Tibial artery (tissue), 4 donors: ENCODE results near the gene CLDN24.

Source experiments
- DNase-seq, 2 donors: peaks; one replicate each; pipeline ENCODE4 v3.0.0-alpha.2; 2019
- H3K27ac ChIP-seq, 2 donors: fragments of 200-600 bp; sonication (generic) in 1 of 2; 1 replicate in 1 of 2; 2 replicates in 1 of 2; pipeline ENCODE4 v1.5.1; 2018 to 2019; ENCODE audit warnings: mild to moderate bottlenecking in 1 of 2
- H3K27me3 ChIP-seq, 2 donors: fragments of 200-600 bp; sonication (generic) in 1 of 2; one replicate each; pipeline versions ENCODE4 v1.5.1 to v1.6.0; 2016 to 2019
- H3K36me3 ChIP-seq, 3 donors: fragments of 200-600 bp; sonication (generic) in 2 of 3; one replicate each; pipeline ENCODE4 v1.5.1; 2016 to 2019; ENCODE audit warnings: mild to moderate bottlenecking in 2 of 3
- H3K4me1 ChIP-seq, 4 donors: fragments of 200-600 bp; sonication (generic) in 2 of 4; 1 replicate in 3 of 4; 2 replicates in 1 of 4; pipeline ENCODE4 v1.5.1; 2016 to 2019
- H3K4me3 ChIP-seq, 2 donors: fragments of 200-600 bp; sonication (generic) in 1 of 2; 1 replicate in 1 of 2; 2 replicates in 1 of 2; pipeline ENCODE4 v1.5.1; 2018 to 2019; ENCODE audit warnings: mild to moderate bottlenecking in 2 of 2
- H3K9me3 ChIP-seq, 3 donors: fragments of 200-600 bp; sonication (generic) in 1 of 3; one replicate each; pipeline ENCODE4 v1.5.1; 2016 to 2019
- CTCF ChIP-seq, 2 experiments: fragments of 200-600 bp in 1 of 2; fragments of 450-650 bp in 1 of 2; IDR thresholded peaks; one replicate each; pipeline ENCODE4 v1.5.1; 2017 to 2019; ENCODE audit warnings: antibody characterized with exemption in 2 of 2, mild to moderate bottlenecking in 1 of 2, moderate library complexity in 1 of 2
- intact Hi-C: fragments of 100-400 bp; cut with DNase I; formaldehyde crosslinking; loops from one replicate; pipeline ENCODE4 v1.15.0; 2023; ENCODE audit warnings: low total_unique reads

Gene CLDN24

GRCh38 chr4:183342541-183343533 is 20.6 kb upstream of the CLDN24 start:
- no peak for DNase-seq
- H3K4me3 ChIP-seq = no peak overlapping the region

GRCh38 chr4:183337833-183338232 is 15.6 kb upstream of the CLDN24 start:
- DNase-seq = no peak
- Histone ChIP-seq H3K9me3 (no peaks in the 10 kb centered on the region), H3K27me3 (peaks cover 0 to 3% of the 10 kb centered on the region in 2 donors), H3K36me3 (no peaks in the 10 kb centered on the region), H3K4me3 (no peak overlapping the region), H3K27ac (no peak overlapping the region), H3K4me1 (peaks cover 0 to 2% (median 0%) of the 10 kb centered on the region in 4 donors)
- TF ChIP-seq CTCF (IDR thresholded peaks at IDR 0.05) = no peak
- intact Hi-C loops = no loop called here

More at GRCh38 chr4:183342541-183343533, 20.6 kb upstream of the CLDN24 start:
- no peak for TF ChIP-seq CTCF (IDR thresholded peaks at IDR 0.05)
- Histone ChIP-seq H3K36me3 (no peaks in the 10 kb centered on the region), H3K4me1 (no peaks in the 10 kb centered on the region), H3K27ac (no peak overlapping the region), H3K9me3 (no peaks in the 10 kb centered on the region), H3K27me3 (peaks cover 0 to 26% of the 10 kb centered on the region in 2 donors)
- intact Hi-C loops = no loop called here

- peaks cover 0 to 2% (median 0%) of the 10 kb centered on the region in 4 donors for H3K4me1 ChIP-seq
- no peaks in the 10 kb centered on the region for H3K36me3 ChIP-seq
- H3K27ac ChIP-seq = no peak overlapping the region
These were observed 15.1 kb upstream of the CLDN24 start for GRCh38 chr4:183337349-183337748.

GRCh38 chr4:183335369-183335940 is 13.2 kb upstream of the CLDN24 start:
- Histone ChIP-seq H3K4me1 (peaks cover 0 to 2% (median 0%) of the 10 kb centered on the region in 4 donors), H3K27ac (no peak overlapping the region), H3K9me3 (no peaks in the 10 kb centered on the region), H3K4me3 (no peak overlapping the region), H3K27me3 (no peaks in the 10 kb centered on the region), H3K36me3 (no peaks in the 10 kb centered on the region)
- TF ChIP-seq CTCF (IDR thresholded peaks at IDR 0.05) = no peak
- intact Hi-C loops = no loop called here
- DNase-seq = no peak

More at GRCh38 chr4:183337349-183337748, 15.1 kb upstream of the CLDN24 start:
- no peak overlapping the region for H3K4me3 ChIP-seq
- DNase-seq = no peak
- intact Hi-C loops = no loop called here
- TF ChIP-seq CTCF (IDR thresholded peaks at IDR 0.05) = no peak
- no peaks in the 10 kb centered on the region for H3K27me3 ChIP-seq
- no peaks in the 10 kb centered on the region for H3K9me3 ChIP-seq

- Histone ChIP-seq H3K4me1 (peaks cover 0 to 2% (median 0%) of the 10 kb centered on the region in 4 donors), H3K4me3 (no peak overlapping the region), H3K9me3 (no peaks in the 10 kb centered on the region), H3K27ac (no peak overlapping the region), H3K36me3 (no peaks in the 10 kb centered on the region), H3K27me3 (no peaks in the 10 kb centered on the region)
- intact Hi-C loops = no loop called here
- TF ChIP-seq CTCF (IDR thresholded peaks at IDR 0.05) = no peak
- DNase-seq = no peak
These were observed 11.8 kb upstream of the CLDN24 start for GRCh38 chr4:183333983-183334382.
